H1 (cell line): ENCODE results near the gene HRH4.

Experiments used
- ASH2L ChIP-seq: fragments of 200-600, 300-600 bp; sonication (generic); IDR thresholded peaks from one replicate; pipeline ENCODE4 v1.7.1; 2017; ENCODE audit warnings: low read length
- CHD2 ChIP-seq: IDR thresholded peaks from 2 replicates; pipeline ENCODE4 v1.6.1; 2012; ENCODE audit warnings: low read length, improper control_type of control experiment
- EP300 ChIP-seq, 2 experiments: IDR thresholded peaks; 1 replicate in 1 of 2; 2 replicates in 1 of 2; pipeline ENCODE4 v1.6.1; 2011 to 2012; ENCODE audit warnings: low read depth in 2 of 2, low read length in 2 of 2, mild to moderate bottlenecking in 2 of 2, borderline replicate concordance in 1 of 2, inconsistent platforms in 1 of 2, moderate library complexity in 1 of 2
- GABPA ChIP-seq: IDR thresholded peaks from 2 replicates; pipeline ENCODE4 v1.6.1; 2011; ENCODE audit warnings: mild to moderate bottlenecking, low read length, moderate library complexity, borderline replicate concordance; ENCODE audit not compliant: insufficient read depth
- NANOG ChIP-seq: IDR thresholded peaks from 2 replicates; pipeline ENCODE4 v1.6.1; 2011; ENCODE audit warnings: low read length, low read depth, mild to moderate bottlenecking, inconsistent platforms; ENCODE audit not compliant: insufficient read depth, poor library complexity, severe bottlenecking
- POLR2A ChIP-seq, 2 experiments: IDR thresholded peaks; 1 replicate in 1 of 2; 2 replicates in 1 of 2; pipeline ENCODE4 v1.6.1; 2011; ENCODE audit warnings: low read depth in 2 of 2, low read length in 2 of 2, mild to moderate bottlenecking in 2 of 2; ENCODE audit errors: control extremely low read depth in 1 of 2
- POLR2AphosphoS5 ChIP-seq: IDR thresholded peaks from 2 replicates; pipeline ENCODE4 v1.6.1; 2011; ENCODE audit warnings: low read depth, low read length
- RNF2 ChIP-seq: fragments of 200-900, 300-1000 bp; sonication (generic); IDR thresholded peaks from 2 replicates; pipeline ENCODE4 v1.7.1; 2016; ENCODE audit warnings: borderline replicate concordance, low read depth, mild to moderate bottlenecking, antibody characterized with exemption, low read length; ENCODE audit not compliant: poor library complexity, severe bottlenecking; ENCODE audit errors: missing control alignments
- SRF ChIP-seq: IDR thresholded peaks from 2 replicates; pipeline ENCODE4 v1.6.1; 2011; ENCODE audit warnings: mild to moderate bottlenecking, low read depth, low read length, moderate library complexity
- TEAD4 ChIP-seq: IDR thresholded peaks from 2 replicates; pipeline ENCODE4 v1.6.1; 2012; ENCODE audit warnings: low read depth, low read length, inconsistent platforms, mixed read lengths
- YY1 ChIP-seq: IDR thresholded peaks from 2 replicates; pipeline ENCODE4 v1.6.1; 2011; ENCODE audit warnings: low read depth, mild to moderate bottlenecking, low read length
- TF ChIP-seq, protein P1 (sequence below), 3 experiments: IDR thresholded peaks; 1 replicate in 2 of 3; 2 replicates in 1 of 3; pipeline versions ENCODE4 v1.5.1 to v1.6.1; 2011; ENCODE audit warnings: low read length in 3 of 3, mild to moderate bottlenecking in 3 of 3, inconsistent platforms in 2 of 3, low read depth in 1 of 3, moderate library complexity in 1 of 3; ENCODE audit not compliant: insufficient read depth in 1 of 3; ENCODE audit errors: control extremely low read depth in 1 of 3
- TF ChIP-seq, protein P2 (sequence below): IDR thresholded peaks from 2 replicates; pipeline ENCODE4 v1.6.1; 2011; ENCODE audit warnings: low read length, improper control_type of control experiment

DNA sequence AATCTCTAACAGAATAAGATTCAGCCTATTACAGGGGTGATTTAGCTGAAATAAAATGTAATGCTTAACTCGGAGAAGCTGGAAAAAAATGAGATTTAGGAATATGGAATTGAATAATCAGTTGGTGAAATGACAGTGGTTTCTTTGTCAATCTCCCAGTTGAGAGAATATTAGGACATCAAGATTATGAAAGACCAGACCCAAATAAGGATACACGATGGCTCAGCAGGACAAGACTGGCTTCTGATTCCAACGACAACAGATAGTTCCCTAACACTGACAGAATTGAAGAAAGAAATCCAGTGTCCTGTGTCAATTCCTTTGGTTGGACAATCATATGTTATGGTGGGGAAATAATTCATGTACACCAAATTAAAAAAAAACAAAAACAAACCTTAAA, 55.8 kb downstream of the HRH4 start:
- TF ChIP-seq SRF (no peak), GABPA (no peak), EP300 (IDR thresholded peaks at IDR 0.05; ENCODE audit: borderline replicate concordance in 1 of 2, low read depth in 2 of 2, low read length in 2 of 2) (no peak), POLR2AphosphoS5 (no peak), RNF2 (no peak), YY1 (no peak), NANOG (no peak), TEAD4 (no peak), ASH2L (no peak), CHD2 (no peak), POLR2A (IDR thresholded peaks at IDR 0.05; ENCODE audit: control extremely low read depth in 1 of 2, low read depth in 2 of 2, low read length in 2 of 2) (no peak)
- TF ChIP-seq, protein P1, sequence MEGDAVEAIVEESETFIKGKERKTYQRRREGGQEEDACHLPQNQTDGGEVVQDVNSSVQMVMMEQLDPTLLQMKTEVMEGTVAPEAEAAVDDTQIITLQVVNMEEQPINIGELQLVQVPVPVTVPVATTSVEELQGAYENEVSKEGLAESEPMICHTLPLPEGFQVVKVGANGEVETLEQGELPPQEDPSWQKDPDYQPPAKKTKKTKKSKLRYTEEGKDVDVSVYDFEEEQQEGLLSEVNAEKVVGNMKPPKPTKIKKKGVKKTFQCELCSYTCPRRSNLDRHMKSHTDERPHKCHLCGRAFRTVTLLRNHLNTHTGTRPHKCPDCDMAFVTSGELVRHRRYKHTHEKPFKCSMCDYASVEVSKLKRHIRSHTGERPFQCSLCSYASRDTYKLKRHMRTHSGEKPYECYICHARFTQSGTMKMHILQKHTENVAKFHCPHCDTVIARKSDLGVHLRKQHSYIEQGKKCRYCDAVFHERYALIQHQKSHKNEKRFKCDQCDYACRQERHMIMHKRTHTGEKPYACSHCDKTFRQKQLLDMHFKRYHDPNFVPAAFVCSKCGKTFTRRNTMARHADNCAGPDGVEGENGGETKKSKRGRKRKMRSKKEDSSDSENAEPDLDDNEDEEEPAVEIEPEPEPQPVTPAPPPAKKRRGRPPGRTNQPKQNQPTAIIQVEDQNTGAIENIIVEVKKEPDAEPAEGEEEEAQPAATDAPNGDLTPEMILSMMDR (IDR thresholded peaks at IDR 0.05; ENCODE audit: control extremely low read depth in 1 of 3, insufficient read depth in 1 of 3, low read depth in 1 of 3, low read length in 3 of 3), result no peak
- TF ChIP-seq, protein P2, sequence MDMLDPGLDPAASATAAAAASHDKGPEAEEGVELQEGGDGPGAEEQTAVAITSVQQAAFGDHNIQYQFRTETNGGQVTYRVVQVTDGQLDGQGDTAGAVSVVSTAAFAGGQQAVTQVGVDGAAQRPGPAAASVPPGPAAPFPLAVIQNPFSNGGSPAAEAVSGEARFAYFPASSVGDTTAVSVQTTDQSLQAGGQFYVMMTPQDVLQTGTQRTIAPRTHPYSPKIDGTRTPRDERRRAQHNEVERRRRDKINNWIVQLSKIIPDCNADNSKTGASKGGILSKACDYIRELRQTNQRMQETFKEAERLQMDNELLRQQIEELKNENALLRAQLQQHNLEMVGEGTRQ, result no peak
